Measurements from ENCODE around the gene KIRREL1. TPM values are rescaled to one million over a fixed set of nuclear protein-coding genes. Genes with fewer than 3 reads are reported as not detected.

The KIRREL1 gene
- total RNA-seq, 1 donor from 2014 or later: 0.02 TPM

DNA sequence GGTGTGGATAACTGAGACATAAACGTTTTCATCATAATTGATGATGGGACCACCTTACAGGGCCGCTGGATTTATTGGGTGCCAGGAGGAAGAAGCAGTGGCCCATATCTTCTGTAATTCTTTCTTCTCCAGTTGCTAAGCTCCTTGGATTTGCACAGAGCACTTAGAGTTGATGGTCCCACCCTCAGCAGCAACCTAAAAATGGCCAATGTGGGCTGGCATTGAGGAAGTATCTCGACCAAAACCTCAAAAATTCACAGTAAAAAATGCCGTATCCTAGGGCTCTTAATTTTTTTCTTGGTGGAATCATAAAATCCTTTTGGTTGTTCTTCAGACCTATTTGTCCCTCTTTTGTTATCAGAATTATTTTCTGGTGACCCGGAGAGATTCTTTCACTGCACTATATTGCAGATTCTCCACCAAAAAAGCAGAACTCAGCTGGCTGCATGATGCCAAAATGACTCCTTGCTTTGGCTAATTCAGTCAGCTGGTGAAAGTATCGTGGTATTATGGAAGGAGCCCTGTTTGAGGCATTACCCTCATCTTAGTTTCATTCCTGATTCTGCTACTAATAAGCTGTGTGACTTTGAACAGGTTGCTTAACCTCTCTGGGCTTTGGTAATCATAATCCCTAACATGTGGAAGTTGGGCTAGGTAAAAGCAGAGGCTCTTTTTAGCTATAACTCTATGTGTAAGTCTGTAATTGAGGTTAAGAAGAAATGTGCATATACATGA is 27.6 kb downstream of the KIRREL1 start:
- peaks cover 6% of the 10 kb centered on the region for H3K27me3 Mint-ChIP-seq
- H3K4me1 Mint-ChIP-seq: no peaks in the 10 kb centered on the region
- no peak for DNase-seq
- H3K4me3 Mint-ChIP-seq: no peak overlapping the region
- no peak overlapping the region for H3K27ac Mint-ChIP-seq
- H3K9me3 Mint-ChIP-seq: no peaks in the 10 kb centered on the region
- H3K36me3 Mint-ChIP-seq (ENCODE audit: low read depth): no peaks in the 10 kb centered on the region
- intact Hi-C loops (cut with micrococcal nuclease): no loop called here

DNA sequence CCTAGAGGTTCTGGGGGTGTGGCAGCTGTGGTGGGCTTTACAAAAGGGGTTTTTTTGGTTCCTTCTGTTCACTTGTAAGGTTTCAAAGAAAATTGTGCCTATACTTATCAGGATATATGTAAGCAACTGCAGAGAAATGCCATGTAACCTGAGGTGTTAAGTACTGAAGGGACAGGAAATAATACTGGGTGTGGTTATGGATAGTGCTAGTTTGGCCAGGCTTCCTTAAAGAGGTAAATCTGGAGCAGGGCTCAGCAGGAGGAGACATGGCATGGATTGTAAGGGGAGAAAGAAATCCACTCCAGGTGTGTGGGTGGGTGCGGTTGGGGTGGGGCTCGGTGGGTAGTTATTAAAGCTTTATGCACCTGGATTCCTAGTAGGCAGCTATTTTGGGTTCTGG is 28.3 kb downstream of the KIRREL1 start:
- Mint-ChIP-seq H3K27ac (no peak overlapping the region), H3K9me3 (no peaks in the 10 kb centered on the region), H3K4me1 (no peaks in the 10 kb centered on the region), H3K27me3 (peaks cover 4% of the 10 kb centered on the region), H3K4me3 (no peak overlapping the region), H3K36me3 (ENCODE audit: low read depth) (no peaks in the 10 kb centered on the region)
- intact Hi-C loops (cut with micrococcal nuclease): no loop called here
- DNase-seq: no peak

DNA sequence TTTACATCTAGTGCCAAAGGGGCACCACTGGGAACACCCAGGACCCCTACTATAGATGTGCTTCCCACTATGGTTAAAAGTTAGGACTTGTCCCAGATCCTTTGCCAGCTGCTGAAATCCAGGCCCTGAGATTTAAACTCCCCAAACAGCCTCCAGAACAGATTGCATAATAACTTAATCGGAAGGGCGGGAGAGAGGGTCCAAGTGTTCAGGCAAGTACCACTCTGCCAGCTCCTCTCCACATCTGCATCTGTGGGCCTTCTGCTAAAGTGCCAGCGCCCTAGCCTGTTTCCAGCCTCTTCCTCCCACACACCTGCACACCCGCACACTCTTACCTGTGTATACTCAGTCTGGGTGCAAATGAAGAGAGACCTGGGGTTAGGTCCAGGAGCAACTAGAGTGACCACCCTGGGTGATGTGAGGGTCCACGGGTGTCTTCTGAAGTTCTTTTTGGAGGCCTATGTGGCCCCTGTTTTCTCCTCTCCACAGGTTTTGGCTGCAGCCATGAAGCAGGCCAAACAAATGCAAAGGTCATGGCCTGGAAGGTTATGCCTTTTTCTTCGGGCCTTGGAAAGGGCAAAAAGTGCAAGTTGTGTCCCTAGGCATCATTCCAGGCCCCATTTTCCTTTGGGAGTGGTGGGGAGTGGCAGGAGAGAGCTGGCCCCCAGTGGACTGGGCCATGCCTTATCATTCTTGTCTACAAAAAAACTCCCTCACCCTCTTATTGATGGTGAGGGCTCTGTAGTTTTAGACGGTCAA is 29.3 kb downstream of the KIRREL1 start:
- no peak overlapping the region for H3K27ac Mint-ChIP-seq
- DNase-seq: no peak
- H3K9me3 Mint-ChIP-seq: no peaks in the 10 kb centered on the region
- peaks cover 4% of the 10 kb centered on the region for H3K27me3 Mint-ChIP-seq
- H3K4me3 Mint-ChIP-seq: no peak overlapping the region
- H3K36me3 Mint-ChIP-seq (ENCODE audit: low read depth): no peaks in the 10 kb centered on the region
- intact Hi-C loops (cut with micrococcal nuclease): no loop called here
- H3K4me1 Mint-ChIP-seq: no peaks in the 10 kb centered on the region

DNA sequence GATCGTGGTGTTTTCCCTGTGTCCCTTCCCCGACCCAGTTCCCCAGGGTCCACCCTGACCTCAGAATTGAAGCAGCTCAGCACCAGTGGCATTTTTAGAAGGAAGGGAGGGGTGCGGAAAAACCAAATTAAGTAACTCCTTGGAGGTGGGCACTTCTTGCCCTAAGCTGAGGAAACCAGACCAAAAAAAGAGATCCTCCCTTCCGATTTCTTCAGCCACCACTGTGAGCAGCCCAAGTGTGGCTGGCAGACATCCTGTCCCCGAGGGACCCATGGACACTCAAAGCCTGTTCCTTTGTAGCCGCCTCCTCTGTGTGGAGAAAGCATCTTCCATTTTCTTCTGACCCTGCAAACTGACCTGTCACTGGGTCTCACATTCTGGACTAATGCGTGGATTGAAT is 31.3 kb downstream of the KIRREL1 start:
- no peaks in the 10 kb centered on the region for H3K36me3 Mint-ChIP-seq (ENCODE audit: low read depth)
- intact Hi-C loops (cut with micrococcal nuclease): no loop called here
- H3K4me1 Mint-ChIP-seq: no peaks in the 10 kb centered on the region
- no peak for DNase-seq
- no peak overlapping the region for H3K27ac Mint-ChIP-seq
- no peaks in the 10 kb centered on the region for H3K27me3 Mint-ChIP-seq
- H3K9me3 Mint-ChIP-seq: no peaks in the 10 kb centered on the region
- H3K4me3 Mint-ChIP-seq: no peak overlapping the region

DNA sequence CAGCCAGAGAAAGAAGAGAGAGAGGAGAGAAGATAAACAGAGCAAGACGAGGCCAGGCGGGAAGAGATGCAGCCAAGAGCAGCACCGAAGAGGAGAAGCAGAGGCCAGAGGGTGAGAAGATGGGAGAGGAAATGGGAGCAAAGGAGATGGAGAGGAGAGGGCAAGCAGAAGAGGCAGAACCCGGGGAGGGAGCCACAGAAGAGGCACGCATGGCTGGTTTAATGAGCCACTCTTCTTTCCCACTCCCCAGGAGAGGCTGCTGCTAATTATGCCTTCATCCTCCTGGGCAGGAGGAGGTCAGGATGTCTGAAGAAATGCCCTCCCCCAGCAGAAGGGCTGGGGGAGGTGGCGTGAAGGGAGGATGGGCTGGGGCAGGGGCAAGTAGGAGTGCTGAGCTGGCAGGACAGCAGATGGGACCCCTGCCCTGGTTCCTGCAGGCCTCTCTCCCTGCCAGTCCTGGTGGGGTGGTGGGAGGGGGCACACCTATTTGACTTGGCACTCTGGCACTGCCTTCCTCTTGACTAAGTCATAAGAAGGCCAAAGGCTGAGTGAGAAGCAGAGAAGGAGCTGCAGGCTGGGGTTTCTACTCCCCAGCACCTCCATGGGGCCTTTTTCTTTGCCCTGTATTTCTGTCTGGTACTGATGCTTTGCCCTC is 32.3 kb downstream of the KIRREL1 start:
- no peak for DNase-seq
- H3K4me1 Mint-ChIP-seq: no peaks in the 10 kb centered on the region
- no peak overlapping the region for H3K27ac Mint-ChIP-seq
- no peaks in the 10 kb centered on the region for H3K9me3 Mint-ChIP-seq
- no peaks in the 10 kb centered on the region for H3K27me3 Mint-ChIP-seq
- no peak overlapping the region for H3K4me3 Mint-ChIP-seq
- H3K36me3 Mint-ChIP-seq (ENCODE audit: low read depth): no peaks in the 10 kb centered on the region
- intact Hi-C loops (cut with micrococcal nuclease): no loop called here

DNA sequence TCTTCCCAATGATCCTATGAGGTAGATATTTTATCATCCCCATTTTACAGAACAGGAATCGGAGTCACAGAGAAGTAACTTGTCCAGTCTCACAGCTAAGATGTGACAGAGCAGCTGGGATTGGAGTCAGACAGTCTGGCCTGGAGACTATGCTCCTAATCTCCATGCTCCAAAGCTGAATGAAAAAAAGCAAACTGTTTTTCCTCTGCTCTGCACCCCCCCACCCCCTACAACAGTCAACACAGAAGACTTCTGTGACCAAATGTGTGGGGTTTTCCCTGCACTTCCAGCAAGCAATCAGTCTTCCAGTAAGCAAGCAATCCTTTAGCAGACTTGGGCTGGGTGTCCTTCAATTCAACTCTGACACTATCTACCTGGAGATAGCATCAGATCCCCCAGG is 33.2 kb downstream of the KIRREL1 start:
- no peaks in the 10 kb centered on the region for H3K9me3 Mint-ChIP-seq
- DNase-seq: no peak
- no peaks in the 10 kb centered on the region for H3K4me1 Mint-ChIP-seq
- no peaks in the 10 kb centered on the region for H3K36me3 Mint-ChIP-seq (ENCODE audit: low read depth)
- intact Hi-C loops (cut with micrococcal nuclease): no loop called here
- H3K27ac Mint-ChIP-seq: no peak overlapping the region
- H3K4me3 Mint-ChIP-seq: no peak overlapping the region
- no peaks in the 10 kb centered on the region for H3K27me3 Mint-ChIP-seq

DNA sequence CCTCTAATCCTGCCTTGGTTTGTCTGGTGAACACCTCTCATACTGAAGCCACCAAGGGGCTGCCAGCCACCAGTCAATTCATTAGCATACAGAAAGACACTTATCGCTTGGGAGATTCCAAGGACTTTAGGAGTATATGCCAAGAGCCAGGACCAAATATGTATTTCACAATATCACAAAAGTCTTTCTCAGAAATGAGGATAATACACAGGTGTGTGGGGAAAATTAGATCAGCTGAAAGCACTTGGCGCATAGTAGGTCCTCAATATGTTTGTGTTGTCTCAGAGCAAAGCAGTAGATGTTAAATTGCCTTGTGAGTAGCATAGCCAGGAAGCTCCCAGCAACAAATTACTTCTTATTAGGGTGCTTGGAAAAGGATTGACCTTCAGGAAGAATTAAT is 34.1 kb downstream of the KIRREL1 start:
- Mint-ChIP-seq H3K4me3 (no peak overlapping the region), H3K4me1 (no peaks in the 10 kb centered on the region), H3K36me3 (ENCODE audit: low read depth) (no peaks in the 10 kb centered on the region), H3K27ac (no peak overlapping the region), H3K9me3 (no peaks in the 10 kb centered on the region), H3K27me3 (no peaks in the 10 kb centered on the region)
- intact Hi-C loops (cut with micrococcal nuclease): no loop called here
- DNase-seq: no peak

DNA sequence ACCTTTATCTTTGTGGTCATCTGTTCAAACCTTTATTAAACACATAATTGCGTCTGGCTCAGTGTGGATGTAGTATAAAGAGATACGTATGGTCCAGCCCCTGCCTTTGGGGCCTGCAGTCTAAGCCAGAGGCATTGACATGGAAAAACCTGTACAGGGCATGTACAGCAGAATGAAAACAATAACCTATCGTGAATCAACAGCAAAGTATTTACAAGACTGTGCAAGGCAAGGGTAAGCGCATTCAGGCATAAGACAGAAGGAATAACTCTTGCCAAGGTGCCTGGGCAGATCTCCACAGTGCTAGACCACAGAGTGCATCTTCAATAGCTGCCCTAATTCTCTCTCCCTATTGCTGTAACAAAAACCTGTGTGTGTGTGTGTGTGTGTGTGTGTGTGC is 35.5 kb downstream of the KIRREL1 start:
- intact Hi-C loops (cut with micrococcal nuclease): no loop called here
- DNase-seq: no peak
- no peaks in the 10 kb centered on the region for H3K27me3 Mint-ChIP-seq
- H3K4me3 Mint-ChIP-seq: no peak overlapping the region
- no peak overlapping the region for H3K27ac Mint-ChIP-seq
- no peaks in the 10 kb centered on the region for H3K4me1 Mint-ChIP-seq
- no peaks in the 10 kb centered on the region for H3K36me3 Mint-ChIP-seq (ENCODE audit: low read depth)
- H3K9me3 Mint-ChIP-seq: no peaks in the 10 kb centered on the region

DNA sequence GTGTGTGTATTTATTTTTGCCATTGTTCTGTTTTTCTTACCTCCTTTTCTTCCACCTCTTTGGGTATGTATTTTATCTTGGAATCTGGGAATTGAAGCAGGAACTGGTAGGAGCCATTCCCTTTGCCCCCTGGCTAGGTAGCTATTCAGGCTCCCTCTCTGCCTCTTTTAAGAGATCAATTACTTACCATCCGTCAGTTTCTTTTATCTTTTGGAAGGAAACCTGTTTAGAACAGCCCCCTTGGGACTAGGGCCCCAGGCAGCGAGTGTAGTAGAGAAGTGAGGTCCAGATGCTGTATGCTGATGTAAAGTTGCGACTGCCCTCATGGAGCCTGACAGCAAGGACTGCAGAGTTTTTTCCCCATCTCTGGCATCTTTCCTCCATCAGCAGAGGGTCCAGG is 41.6 kb downstream of the KIRREL1 start:
- DNase-seq: no peak
- H3K27ac Mint-ChIP-seq: no peak overlapping the region
- no peaks in the 10 kb centered on the region for H3K9me3 Mint-ChIP-seq
- no peaks in the 10 kb centered on the region for H3K4me1 Mint-ChIP-seq
- H3K36me3 Mint-ChIP-seq (ENCODE audit: low read depth): no peaks in the 10 kb centered on the region
- intact Hi-C loops (cut with micrococcal nuclease): loop anchor here (5.0 kb wide), 1 partner anchor 73 kb away; no protein-coding TSS in a partner anchor
- no peak overlapping the region for H3K4me3 Mint-ChIP-seq
- H3K27me3 Mint-ChIP-seq: no peaks in the 10 kb centered on the region

DNA sequence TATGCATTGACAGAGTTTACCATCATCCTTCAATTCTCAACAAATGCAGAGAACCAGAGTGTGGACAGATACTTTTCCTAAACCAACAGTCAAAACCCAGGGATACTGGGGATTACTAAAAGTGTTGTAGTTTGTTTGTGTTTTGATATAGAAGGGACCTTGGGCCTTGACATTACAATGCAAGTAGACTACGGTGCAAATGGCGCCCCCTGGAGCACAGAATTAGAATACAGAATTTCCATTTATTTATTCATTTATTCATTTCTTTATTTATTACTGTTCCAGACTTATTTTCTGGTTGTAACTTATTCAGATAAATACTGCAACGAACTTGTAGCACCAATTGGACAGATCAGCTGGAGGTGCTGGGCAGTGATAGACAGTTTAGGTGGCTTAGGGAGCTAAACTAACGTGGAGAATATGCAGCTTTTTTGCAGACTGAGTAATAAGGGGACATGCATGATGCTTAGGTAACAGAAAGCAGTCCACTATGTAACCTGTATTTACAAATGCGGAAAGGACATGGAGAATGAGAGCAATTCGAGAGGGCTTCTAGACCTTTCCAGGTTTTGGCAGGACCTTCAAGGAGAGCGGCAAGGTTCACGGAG is 42.6 kb downstream of the KIRREL1 start:
- Mint-ChIP-seq H3K4me1 (no peaks in the 10 kb centered on the region), H3K27ac (no peak overlapping the region), H3K27me3 (no peaks in the 10 kb centered on the region), H3K4me3 (no peak overlapping the region), H3K9me3 (no peaks in the 10 kb centered on the region), H3K36me3 (ENCODE audit: low read depth) (no peaks in the 10 kb centered on the region)
- intact Hi-C loops (cut with micrococcal nuclease): loop anchor here (1.0 to 5.0 kb wide), 2 partner anchors 44 to 74 kb away; no protein-coding TSS in a partner anchor
- DNase-seq: peak; percentile 56

DNA sequence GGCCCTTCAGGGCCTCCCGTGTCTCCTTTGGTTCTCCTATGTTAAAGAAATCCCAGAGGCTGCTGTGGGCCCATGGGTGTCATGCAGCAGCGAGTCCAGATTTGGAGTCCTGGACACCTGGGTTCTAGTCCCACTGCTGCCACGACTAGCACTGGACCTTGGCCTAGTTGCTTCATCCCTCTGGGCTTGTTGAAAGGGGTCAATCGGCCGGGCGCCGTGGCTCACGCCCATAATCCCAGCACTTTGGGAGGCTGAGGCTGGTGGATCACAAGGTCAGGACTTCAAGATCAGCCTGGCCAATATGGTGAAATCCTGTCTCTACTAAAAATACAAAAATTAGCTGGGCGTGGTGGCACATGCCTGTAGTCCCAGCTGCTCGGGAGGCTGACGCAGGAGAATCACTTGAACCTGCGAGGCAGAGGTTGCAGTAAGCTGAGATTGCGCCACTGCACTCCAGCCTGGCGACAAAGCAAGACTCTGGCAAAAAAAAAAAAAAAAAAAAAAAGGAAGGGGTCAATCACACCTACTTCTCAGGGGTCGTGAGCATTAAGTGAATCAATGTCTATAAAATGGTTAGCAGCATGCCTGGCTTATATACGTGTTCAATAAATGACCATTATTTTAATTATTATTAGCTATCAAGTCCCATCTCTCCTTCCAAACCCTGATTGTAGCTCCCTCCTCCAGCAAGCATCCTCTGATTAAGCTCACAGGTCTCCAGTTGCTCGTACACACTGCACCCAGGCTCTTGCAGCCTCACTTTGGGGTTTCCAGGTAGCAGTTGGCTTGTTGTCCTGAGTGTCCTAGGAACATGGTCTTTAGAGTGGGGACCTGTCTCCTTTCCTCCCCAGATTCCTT is 43.8 kb downstream of the KIRREL1 start:
- Mint-ChIP-seq H3K4me1 (no peaks in the 10 kb centered on the region), H3K27me3 (no peaks in the 10 kb centered on the region)

DNA sequence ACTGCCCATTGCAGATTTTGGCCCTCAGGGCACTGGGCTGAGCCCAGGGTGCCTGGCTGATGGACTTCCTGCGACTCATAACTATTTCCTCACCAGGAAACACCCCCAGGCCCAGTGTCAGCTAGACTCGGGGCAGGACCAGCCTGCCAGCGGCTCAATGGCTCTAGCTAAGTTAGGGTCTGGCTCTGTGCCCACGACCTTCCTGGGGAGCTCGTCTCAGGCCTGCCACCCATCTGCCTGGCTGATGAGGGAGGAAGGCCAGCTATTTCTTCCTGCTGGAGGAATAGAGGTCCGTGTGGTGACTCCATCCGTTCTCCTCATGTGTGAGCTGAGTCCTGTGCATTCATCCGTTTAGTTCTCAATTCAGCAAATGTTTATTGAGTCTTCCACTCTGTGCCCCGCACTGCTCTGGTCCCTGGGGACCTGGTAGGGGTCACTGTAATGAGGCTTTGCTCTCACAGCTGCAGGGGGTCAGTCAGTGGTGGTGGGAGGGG is 44.5 kb downstream of the KIRREL1 start:
- intact Hi-C loops (cut with micrococcal nuclease): loop anchor here (5.0 kb wide), 1 partner anchor 76 kb away; no protein-coding TSS in a partner anchor
- no peak overlapping the region for H3K27ac Mint-ChIP-seq
- H3K9me3 Mint-ChIP-seq: no peaks in the 10 kb centered on the region
- DNase-seq: no peak
- no peaks in the 10 kb centered on the region for H3K36me3 Mint-ChIP-seq (ENCODE audit: low read depth)
- H3K4me1 Mint-ChIP-seq: no peaks in the 10 kb centered on the region
- no peak overlapping the region for H3K4me3 Mint-ChIP-seq
- no peaks in the 10 kb centered on the region for H3K27me3 Mint-ChIP-seq

More for the DNA sequence above, 43.8 kb downstream of the KIRREL1 start:
- no peak for DNase-seq
- no peaks in the 10 kb centered on the region for H3K36me3 Mint-ChIP-seq (ENCODE audit: low read depth)
- intact Hi-C loops (cut with micrococcal nuclease): loop anchor here (5.0 kb wide), 1 partner anchor 75 kb away; no protein-coding TSS in a partner anchor
- H3K9me3 Mint-ChIP-seq: no peaks in the 10 kb centered on the region
- no peak overlapping the region for H3K27ac Mint-ChIP-seq
- no peak overlapping the region for H3K4me3 Mint-ChIP-seq

DNA sequence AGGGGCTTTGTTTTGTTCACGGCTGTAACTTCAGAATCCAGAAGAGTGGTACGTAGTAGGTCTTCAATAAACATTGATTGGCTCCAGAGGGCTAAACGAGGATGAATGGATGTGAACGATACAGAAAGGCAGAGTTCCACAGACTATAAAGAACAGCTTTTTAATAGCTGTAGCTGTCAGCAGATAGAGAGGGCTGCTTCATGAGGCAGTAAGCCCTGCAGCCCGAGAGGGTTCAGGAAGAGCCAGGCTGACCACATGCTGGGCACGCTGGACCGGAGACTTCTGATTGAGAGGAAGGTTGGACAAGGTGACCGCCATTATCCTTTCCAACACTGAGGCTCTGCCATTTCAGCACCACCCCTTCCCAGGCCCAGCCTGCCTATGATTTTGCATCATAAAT is 45.3 kb downstream of the KIRREL1 start:
- Mint-ChIP-seq H3K4me3 (no peak overlapping the region), H3K27ac (no peak overlapping the region), H3K27me3 (no peaks in the 10 kb centered on the region), H3K36me3 (ENCODE audit: low read depth) (no peaks in the 10 kb centered on the region), H3K9me3 (no peaks in the 10 kb centered on the region), H3K4me1 (no peaks in the 10 kb centered on the region)
- intact Hi-C loops (cut with micrococcal nuclease): loop anchor here (5.0 kb wide), 1 partner anchor 76 kb away; no protein-coding TSS in a partner anchor
- DNase-seq: no peak
